Measurements from ENCODE around the gene CST7.

The CST7 gene

DNA sequence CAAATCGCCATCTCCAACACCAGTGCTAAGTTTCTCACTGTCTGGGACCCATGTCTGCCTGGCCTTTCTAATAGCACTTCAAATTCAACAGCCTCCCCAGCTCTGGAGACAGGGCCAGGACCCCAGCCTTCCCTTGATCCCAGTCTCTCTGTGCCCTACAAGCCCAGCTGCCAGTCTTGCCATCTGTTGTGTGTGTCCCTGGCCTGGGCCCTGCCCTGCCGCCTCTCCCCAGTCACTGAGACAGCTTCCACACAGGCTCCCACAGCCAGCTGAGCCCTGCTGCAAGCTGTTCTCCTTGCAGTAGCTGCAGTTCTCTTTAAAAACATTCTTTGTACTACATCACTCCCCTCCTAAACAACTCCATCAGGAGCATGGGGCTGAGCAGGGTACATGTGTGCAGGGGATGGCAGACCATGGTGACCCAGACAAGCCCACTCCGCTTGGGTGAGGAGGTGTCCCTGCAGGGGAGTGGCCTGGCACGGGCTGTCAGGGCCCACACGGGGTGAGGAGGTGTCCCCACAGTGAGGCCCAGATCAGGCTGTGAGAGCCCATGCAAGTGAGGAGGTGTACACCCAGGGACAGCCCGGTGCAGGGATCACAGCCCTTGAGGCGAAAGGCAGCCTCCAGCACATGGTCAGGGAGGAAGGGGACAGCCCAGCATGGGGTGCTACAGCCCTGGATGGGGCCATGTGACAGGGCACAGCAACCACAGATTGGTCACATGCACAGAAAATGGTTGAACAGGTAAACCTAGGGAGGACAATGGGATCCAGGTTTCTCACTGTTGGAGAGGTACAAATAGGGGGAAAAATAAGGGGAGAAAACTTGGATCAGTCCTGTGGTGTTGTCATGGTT lies 16.2 kb downstream of the CST7 start:
- DNase-seq = no peak

DNA sequence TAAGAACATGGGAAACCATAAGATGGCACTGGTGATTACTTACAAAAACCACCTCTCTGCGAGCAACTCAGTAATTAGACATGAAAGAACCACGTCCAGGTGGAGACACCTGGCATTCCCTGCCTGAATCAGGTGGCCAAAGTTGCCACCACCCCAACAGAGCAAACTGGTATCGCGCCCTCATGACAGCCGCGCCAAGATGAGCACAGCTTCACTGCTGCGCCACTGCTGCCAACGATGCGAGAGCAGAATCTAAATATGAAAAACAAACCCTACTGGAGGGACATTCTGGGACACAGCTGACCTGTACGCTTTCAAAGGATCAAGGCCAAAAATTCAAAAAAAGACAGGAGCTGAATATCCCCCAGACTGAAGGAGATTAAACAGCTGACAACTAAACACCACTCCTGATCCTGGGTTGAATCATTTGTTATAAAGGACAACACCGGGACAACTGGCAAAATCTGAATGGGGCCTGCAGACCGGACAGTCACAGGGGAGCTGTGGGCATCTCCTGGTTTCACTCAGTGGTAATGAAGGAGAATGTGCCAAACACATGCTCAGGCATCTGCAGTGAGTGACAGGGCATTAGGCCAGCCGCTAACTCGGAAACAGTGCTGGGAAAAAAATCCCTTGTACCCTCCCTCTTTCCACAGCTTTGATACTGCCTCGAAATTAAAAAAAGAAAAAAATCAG lies 17.4 kb downstream of the CST7 start:
- no peak for DNase-seq

DNA sequence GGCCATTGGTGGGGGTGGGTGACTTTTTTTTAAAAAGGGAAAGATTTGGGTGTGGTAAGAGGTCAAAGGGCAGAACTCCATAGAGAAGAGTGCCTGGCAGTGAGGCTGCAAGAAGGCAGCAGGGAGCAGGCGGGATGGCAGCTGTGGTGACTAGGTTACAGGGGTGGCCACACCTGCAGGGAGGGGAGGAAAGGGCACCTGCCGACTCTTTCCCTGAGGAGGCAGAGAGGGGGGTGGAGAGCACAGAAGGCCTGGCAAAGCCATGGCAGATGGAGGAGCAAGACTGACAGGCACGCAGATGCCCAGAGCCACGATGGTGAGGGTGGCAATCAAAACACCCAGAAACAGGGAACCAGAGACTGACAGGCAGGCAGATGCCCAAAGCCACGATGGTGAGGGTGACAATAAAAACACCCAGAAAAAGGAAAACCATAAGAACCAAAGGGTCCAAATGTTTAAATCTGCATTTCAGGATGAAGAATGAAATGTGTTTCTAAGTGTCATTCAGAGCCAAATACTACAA lies 19.3 kb downstream of the CST7 start:
- no peak for DNase-seq

DNA sequence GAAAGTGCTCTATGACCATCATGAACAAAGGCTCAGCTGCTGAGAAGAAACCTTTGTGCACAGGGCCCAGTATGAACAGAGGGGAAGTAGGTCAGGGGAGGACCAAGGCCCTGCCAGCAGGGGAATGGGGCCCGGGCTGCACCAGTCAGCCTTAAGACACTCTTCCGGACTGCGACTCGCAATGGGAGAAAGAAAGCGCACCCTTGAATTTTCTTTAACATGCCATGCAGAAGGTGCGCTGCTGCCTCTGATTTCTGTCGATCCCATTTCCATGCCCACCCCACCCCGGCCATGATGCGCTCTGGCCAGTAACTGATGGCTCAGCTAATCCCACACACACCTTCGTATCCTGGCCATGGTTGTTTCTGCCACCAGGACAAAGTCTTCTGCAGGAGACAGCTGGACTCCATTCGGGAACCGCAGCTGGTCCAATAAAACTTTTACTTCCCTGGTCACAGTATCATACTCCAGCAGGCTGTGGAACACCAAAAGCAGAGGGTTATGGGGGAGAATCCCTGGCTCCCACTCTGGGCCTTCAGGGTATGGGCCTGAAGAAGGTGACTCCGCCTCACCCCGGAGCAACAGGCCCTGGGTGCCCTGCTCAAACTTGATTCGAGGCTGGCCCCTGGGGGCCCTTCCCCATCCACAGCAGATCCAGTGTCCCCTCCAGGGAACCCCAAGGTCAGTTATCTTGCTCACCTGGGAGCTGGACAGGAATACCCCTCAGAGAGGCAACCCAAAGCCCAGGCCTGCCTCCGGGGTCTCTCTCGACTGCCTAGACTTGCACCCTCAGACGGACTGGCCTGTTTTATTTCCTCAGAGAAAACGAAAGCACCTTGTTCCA lies 20.3 kb downstream of the CST7 start:
- DNase-seq = no peak

DNA sequence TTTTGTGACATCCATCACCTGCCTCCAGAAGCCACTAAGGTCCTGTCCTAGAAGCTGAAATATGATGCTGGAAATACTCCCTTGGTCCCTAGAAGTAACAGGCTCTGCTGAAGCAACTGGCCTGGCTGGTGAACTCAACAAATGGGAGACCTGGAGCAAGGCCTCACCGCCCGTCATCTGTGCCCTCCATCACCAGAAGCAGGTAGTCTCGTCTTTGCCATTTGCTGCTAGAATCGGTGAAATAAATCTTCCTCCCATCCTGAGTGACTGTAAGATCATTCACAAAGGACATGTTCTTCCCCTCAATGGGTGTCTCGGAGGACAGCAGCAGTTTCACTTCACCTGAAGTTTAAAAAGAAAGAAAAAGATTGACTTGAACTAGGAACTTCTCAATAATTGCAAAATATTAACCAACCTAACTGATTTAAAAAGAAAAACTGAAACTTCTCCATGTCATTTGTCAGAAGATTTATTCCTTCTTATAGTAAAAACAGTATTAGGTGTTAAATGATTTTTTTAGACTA lies 21.0 kb downstream of the CST7 start:
- DNase-seq = no peak

DNA sequence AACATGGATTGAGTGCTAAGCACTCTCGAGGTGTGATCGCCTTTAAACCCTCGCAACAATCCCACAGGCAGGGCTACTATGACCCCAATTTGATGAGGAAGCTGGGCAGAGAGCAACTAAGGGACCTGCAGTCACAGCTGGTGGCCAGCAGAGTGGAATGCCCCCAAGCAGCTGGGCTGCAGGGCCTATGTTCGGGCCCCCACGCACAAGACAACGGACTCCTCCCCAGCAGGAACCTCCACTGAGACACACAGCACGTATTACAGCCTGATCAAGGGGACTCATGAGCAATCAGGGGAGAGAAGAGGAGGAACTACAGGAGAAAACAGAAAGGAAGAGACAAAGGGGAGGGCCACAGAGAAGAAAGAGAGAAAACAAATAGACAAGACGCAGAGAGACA lies 21.7 kb downstream of the CST7 start:
- DNase-seq = no peak

DNA sequence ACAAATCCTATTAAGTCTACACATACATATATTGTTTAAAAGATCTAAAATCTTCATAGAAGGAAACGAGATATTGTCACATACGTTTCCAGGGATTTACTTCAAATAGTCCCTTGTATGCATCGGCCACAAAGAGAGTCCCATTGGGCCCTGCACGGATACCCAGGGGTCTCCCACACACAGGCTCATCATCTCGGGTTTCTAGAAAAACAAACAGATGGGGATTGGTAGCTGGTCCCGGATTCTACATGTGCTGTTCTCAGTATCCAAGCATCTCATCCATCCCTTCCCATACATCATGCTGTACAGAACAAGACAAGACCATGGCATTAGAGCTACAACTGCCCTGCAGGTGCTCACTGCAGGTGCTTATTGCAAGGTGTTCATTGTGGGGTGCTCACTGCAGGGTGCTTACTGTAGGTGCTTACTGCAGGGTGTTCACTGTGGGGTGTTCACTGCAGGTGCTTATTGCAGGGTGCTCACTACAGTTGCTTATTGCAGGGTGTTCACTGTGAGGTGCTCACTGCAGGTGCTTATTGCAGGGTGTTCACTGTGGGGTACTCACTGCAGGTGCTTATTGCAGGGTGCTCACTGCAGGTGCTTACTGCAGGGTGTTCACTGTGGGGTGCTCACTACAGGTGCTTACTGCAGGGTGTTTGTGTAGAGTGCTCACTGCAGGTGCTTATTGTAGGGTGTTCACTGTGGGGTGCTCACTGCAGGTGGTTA lies 22.5 kb downstream of the CST7 start:
- no peak for DNase-seq

- DNase-seq = no peak
Observed at GRCh38 chr20:24972341-24972740, 23.3 kb downstream of the CST7 start.

DNA sequence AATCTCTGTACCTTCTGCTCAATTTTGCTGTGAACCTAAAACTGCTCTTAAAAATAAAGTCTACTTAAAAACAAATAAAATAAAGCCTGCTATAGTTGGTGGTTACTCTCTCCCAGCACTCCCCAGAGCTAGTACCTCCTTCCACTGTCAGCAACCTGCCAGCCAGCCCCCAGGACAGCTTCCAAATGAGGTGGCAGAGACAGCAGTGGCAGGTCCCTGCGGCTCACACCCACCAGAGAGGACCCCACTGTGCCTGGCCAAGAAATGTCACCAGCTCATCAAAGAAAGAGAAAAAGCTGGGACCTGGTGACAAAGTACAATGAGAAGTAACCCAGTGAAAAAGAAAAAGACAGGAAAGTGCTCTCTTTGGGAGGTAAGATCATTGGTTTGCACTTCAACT lies 28.3 kb downstream of the CST7 start:
- no peak for DNase-seq

GRCh38 chr20:24977797-24978196 lies 28.7 kb downstream of the CST7 start:
- no peak for DNase-seq

GRCh38 chr20:24978513-24978912 lies 29.4 kb downstream of the CST7 start:
- DNase-seq = no peak

GRCh38 chr20:24979036-24979960 lies 30.2 kb downstream of the CST7 start:
- no peak for DNase-seq

- no peak for DNase-seq
Observed at GRCh38 chr20:24980291-24981053, 31.4 kb downstream of the CST7 start.

DNA sequence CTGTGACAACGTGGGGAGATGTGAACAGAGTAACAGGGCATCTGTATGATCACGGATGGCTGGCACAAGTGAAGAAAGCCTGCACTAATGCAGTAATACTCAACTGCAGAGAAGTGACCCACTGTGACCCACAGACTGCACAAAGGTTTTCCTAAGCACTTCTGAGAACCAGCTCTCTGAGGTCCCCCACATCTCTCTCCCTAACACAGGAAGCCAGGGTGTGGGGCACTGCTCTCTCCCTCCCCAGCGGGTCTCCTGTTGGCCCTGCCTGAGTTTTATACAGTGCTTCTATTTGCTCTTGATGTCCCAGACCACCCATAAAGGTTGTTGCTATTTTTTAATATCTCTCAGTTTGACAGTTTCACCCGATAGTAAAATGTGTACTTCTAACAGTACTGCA lies 32.2 kb downstream of the CST7 start:
- DNase-seq = no peak

GRCh38 chr20:24981790-24982189 lies 32.7 kb downstream of the CST7 start:
- DNase-seq = no peak

GRCh38 chr20:24983896-24984295 lies 34.8 kb downstream of the CST7 start:
- DNase-seq = no peak

- DNase-seq = no peak
Observed at GRCh38 chr20:24984961-24985640, 36.0 kb downstream of the CST7 start.

DNA sequence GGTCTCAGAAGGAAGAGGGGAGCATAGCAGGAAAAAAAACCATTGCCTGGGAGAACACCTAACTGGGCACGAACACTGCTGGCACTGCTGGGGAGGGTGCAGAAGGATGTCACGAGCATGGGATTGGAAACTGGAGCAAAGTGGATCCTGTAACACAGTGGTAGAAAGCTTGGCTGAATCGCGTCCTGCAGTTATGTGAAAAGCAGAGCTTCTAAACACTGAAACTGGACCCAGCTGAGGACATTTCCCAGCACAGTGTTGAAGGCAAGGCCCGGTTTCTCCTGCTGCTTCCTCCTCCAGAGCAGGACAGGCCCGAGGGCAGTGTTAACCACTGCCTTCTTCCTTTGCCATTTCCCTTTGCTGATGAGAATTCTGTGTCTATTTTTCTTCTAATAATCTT lies 36.7 kb downstream of the CST7 start:
- DNase-seq = no peak

DNA sequence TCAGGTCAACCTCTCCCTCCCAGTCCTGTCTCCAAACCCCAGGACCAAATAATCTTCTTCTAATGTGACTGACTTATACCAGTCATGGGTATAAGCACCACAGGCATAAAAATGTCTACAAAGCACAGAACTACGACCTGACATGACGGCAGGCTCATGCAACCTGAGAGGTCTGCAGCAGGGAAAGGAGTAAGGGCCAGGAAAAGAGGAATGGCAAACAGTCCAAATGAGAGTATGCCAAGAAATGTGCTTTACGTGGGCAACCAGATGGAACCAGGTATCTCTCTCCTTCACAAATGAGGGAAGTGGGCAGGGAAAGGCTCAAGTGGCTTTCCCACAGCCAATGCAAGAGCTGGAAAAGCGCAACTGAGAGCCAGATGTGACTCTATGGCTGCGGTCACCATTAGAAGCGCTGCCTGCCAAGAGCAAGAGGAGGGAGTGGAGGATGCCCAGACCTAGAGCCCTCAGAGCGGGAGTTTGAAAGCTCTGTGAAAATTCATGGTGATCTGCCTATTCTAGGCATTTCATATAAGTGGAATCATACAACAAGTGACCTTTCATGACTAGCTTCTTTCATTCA lies 37.5 kb downstream of the CST7 start:
- DNase-seq = no peak
